ENCODE data around the gene SLIT1.
A peak's percentile ranks its signal among the peaks of the same experiment; 100 is the strongest.

The SLIT1 gene

GRCh38 chr10:97138174-97138573 lies 47.6 kb downstream of the SLIT1 start:
- DNase-seq: no peak

GRCh38 chr10:97136756-97137155 lies 49.0 kb downstream of the SLIT1 start:
- DNase-seq: no peak

- no peak for DNase-seq
These were observed 50.3 kb downstream of the SLIT1 start for GRCh38 chr10:97135464-97135863.

- DNase-seq: no peak
These were observed 50.8 kb downstream of the SLIT1 start for GRCh38 chr10:97134983-97135382.

- no peak for DNase-seq
These were observed 51.6 kb downstream of the SLIT1 start for GRCh38 chr10:97134110-97134509.

- no peak for DNase-seq
These were observed 53.5 kb downstream of the SLIT1 start for GRCh38 chr10:97132273-97132672.

GRCh38 chr10:97131666-97132065 lies 54.1 kb downstream of the SLIT1 start:
- DNase-seq: no peak

- DNase-seq: no peak
These were observed 54.6 kb downstream of the SLIT1 start for GRCh38 chr10:97131181-97131628.

- peak in 1 of 2 donors; percentile 4 for DNase-seq
These were observed 56.1 kb downstream of the SLIT1 start for GRCh38 chr10:97129666-97130065.

- DNase-seq: no peak
These were observed 57.1 kb downstream of the SLIT1 start for GRCh38 chr10:97128516-97129154.

GRCh38 chr10:97128039-97128492 lies 57.7 kb downstream of the SLIT1 start:
- no peak for DNase-seq

- DNase-seq: no peak
These were observed 58.2 kb downstream of the SLIT1 start for GRCh38 chr10:97127509-97127908.

- DNase-seq: no peak
These were observed 61.5 kb downstream of the SLIT1 start for GRCh38 chr10:97124211-97124610.

- DNase-seq: no peak
These were observed 62.0 kb downstream of the SLIT1 start for GRCh38 chr10:97123765-97124164.

GRCh38 chr10:97121041-97121440 lies 64.7 kb downstream of the SLIT1 start:
- DNase-seq: no peak

- no peak for DNase-seq
These were observed 65.4 kb downstream of the SLIT1 start for GRCh38 chr10:97120370-97120769.

- DNase-seq: no peak
These were observed 66.6 kb downstream of the SLIT1 start for GRCh38 chr10:97119058-97119745.

GRCh38 chr10:97117372-97117771 lies 68.4 kb downstream of the SLIT1 start:
- peak in 1 of 2 donors; percentile 22 for DNase-seq

- DNase-seq: no peak
These were observed 69.1 kb downstream of the SLIT1 start for GRCh38 chr10:97116462-97117162.

- no peak for DNase-seq
These were observed 69.9 kb downstream of the SLIT1 start for GRCh38 chr10:97115846-97116245.

GRCh38 chr10:97111615-97112014 lies 74.1 kb downstream of the SLIT1 start:
- no peak for DNase-seq

GRCh38 chr10:97109547-97109946 lies 76.2 kb downstream of the SLIT1 start:
- no peak for DNase-seq

- DNase-seq: no peak
These were observed 78.2 kb downstream of the SLIT1 start for GRCh38 chr10:97107551-97107950.

GRCh38 chr10:97106207-97106606 lies 79.6 kb downstream of the SLIT1 start:
- no peak for DNase-seq
